HCT116 (cell line): ENCODE data around the gene UBE2D3. TPM values are rescaled to one million over a fixed set of nuclear protein-coding genes. Genes with fewer than 3 reads are reported as not detected.

Experiments
- ATAC-seq: fragments of 200-7000 bp; cut with Tn5 transposase; 2 replicates; pipeline ENCODE4 v1.9.1; 2020; ENCODE audit warnings: mild to moderate bottlenecking, moderate library complexity
- Bru-seq: library from RNA; stranded (reverse); fragments of 400-500 nt; gene quantifications from one replicate; lab custom pipeline; 2021; lab: Mats Ljungman, UMichigan
- BruChase-seq, 2 experiments: library from RNA; stranded (reverse); fragments of 400-500 nt; gene quantifications; one replicate each; lab custom pipeline; 2021; lab: Mats Ljungman, UMichigan
- BruUV-seq: library from RNA; stranded (reverse); fragments of 400-500 nt; replicated peaks from 2 replicates; lab custom pipeline; 2021; lab: Mats Ljungman, UMichigan
- CTCF ChIA-PET: fragments of 300-600 bp; sonication (Branson Sonifier 250); formaldehyde crosslinking; loops from one replicate; lab custom pipeline; 2021; ENCODE audit warnings: antibody characterized with exemption; lab: Charles Lee
- POLR2A ChIA-PET: fragments of 300-600, 350-600 bp; sonication (Branson Sonifier 250); formaldehyde crosslinking; loops from one replicate; lab custom pipeline; 2021; ENCODE audit warnings: antibody characterized with exemption; lab: Charles Lee
- RAD21 ChIA-PET, 2 experiments: fragments of 300-600 bp; sonication (Branson Sonifier 250); formaldehyde crosslinking; loops; one replicate each; lab custom pipeline; 2023; ENCODE audit warnings: low total read pairs in 2 of 2; ENCODE audit not compliant: uncharacterized antibody in 2 of 2, unreplicated experiment in 2 of 2, low non-redundant PET in 1 of 2; lab: Charles Lee
- DNase-seq: peaks from one replicate; pipeline ENCODE4 v3.0.0-alpha.2; 2010; ENCODE audit warnings: low read depth, low spot score
- H2AFZ ChIP-seq: fragments of 200-600 bp; shearing (Covaris generic), sonication (generic); 2 replicates; pipeline ENCODE4 v1.6.1; 2017; ENCODE audit warnings: low read depth, mixed run types, mixed read lengths, antibody characterized with exemption, low read length; ENCODE audit not compliant: poor library complexity, severe bottlenecking
- H3K27ac ChIP-seq: 2 replicates; pipeline ENCODE4 v1.5.1; 2012; ENCODE audit warnings: low read depth, low read length
- H3K27me3 ChIP-seq: fragments of 200-600 bp; sonication (generic); 2 replicates; pipeline ENCODE4 v1.6.1; 2016; ENCODE audit warnings: mixed run types, low read length, mixed read lengths; ENCODE audit not compliant: insufficient read depth
- H3K36me3 ChIP-seq, 2 experiments: fragments of 200-500 bp in 1 of 2; fragments of 200-600 bp in 1 of 2; sonication (Bioruptor generic) in 1 of 2; sonication (generic) in 1 of 2; 2 replicates each; pipeline versions ENCODE4 v1.5.1 to v1.6.1; 2014 to 2016; ENCODE audit warnings: low read length in 2 of 2, inconsistent platforms in 1 of 2, mixed read lengths in 1 of 2, mixed run types in 1 of 2; ENCODE audit not compliant: insufficient read depth in 2 of 2, control insufficient read depth in 1 of 2
- H3K4me1 ChIP-seq, 2 experiments: fragments of 200-600 bp in 1 of 2; sonication (generic) in 1 of 2; 2 replicates each; pipeline versions ENCODE4 v1.5.1 to v1.6.1; 2012 to 2017; ENCODE audit warnings: low read length in 2 of 2, inconsistent platforms in 1 of 2, mild to moderate bottlenecking in 1 of 2, mixed read lengths in 1 of 2, mixed run types in 1 of 2, moderate library complexity in 1 of 2; ENCODE audit not compliant: insufficient read depth in 2 of 2, control insufficient read depth in 1 of 2
- H3K4me2 ChIP-seq: fragments of 200-600 bp; sonication (generic); 2 replicates; pipeline ENCODE4 v1.6.1; 2017; ENCODE audit warnings: mixed run types, low read length, mixed read lengths
- H3K4me3 ChIP-seq, 2 experiments: fragments of 200-600 bp in 1 of 2; sonication (generic) in 1 of 2; replicated peaks in 1 of 2; 2 replicates each; pipeline ENCODE4 v1.5.1; 2011 to 2016; ENCODE audit warnings: low read length in 2 of 2, control low read depth in 1 of 2, low read depth in 1 of 2, mild to moderate bottlenecking in 1 of 2, mixed read lengths in 1 of 2, mixed run types in 1 of 2
- H3K79me2 ChIP-seq: fragments of 200-600 bp; sonication (generic); 2 replicates; pipeline ENCODE4 v1.6.1; 2017; ENCODE audit warnings: mild to moderate bottlenecking, mixed run types, low read length, moderate library complexity, mixed read lengths; ENCODE audit not compliant: insufficient read depth
- H3K9ac ChIP-seq: fragments of 200-600 bp; sonication (generic); 2 replicates; pipeline ENCODE4 v1.6.1; 2016; ENCODE audit warnings: low read length, mixed read lengths
- H3K9me2 ChIP-seq: fragments of 200-600 bp; sonication (generic), shearing (Covaris generic); 2 replicates; pipeline ENCODE4 v1.6.1; 2017; ENCODE audit warnings: mixed run types, mild to moderate bottlenecking, moderate library complexity; ENCODE audit not compliant: insufficient read depth
- H3K9me3 ChIP-seq, 2 experiments: fragments of 200-500 bp in 1 of 2; fragments of 200-600 bp in 1 of 2; sonication (Bioruptor generic) in 1 of 2; sonication (generic) in 1 of 2; 2 replicates each; pipeline ENCODE4 v1.6.1; 2014 to 2017; ENCODE audit warnings: low read length in 2 of 2, mixed read lengths in 2 of 2, inconsistent platforms in 1 of 2, low read depth in 1 of 2, mild to moderate bottlenecking in 1 of 2, mixed run types in 1 of 2, moderate library complexity in 1 of 2; ENCODE audit not compliant: control insufficient read depth in 1 of 2, insufficient read depth in 1 of 2
- H4K20me1 ChIP-seq: fragments of 200-600 bp; sonication (generic), shearing (Covaris generic); 2 replicates; pipeline ENCODE4 v1.6.1; 2017; ENCODE audit warnings: mixed run types, mild to moderate bottlenecking, moderate library complexity; ENCODE audit not compliant: insufficient read depth
- ATF3 ChIP-seq: IDR thresholded peaks from 2 replicates; pipeline ENCODE4 v1.6.1; 2012
- CEBPB ChIP-seq: IDR thresholded peaks from 2 replicates; pipeline ENCODE4 v1.6.1; 2012; ENCODE audit warnings: low read depth
- EGR1 ChIP-seq: IDR thresholded peaks from 2 replicates; pipeline ENCODE4 v1.6.1; 2012; ENCODE audit warnings: low read depth
- POLR2A ChIP-seq: IDR thresholded peaks from 2 replicates; pipeline ENCODE4 v1.7.0; 2011; ENCODE audit warnings: borderline replicate concordance; ENCODE audit not compliant: insufficient read depth, insufficient read length; ENCODE audit errors: extremely low read depth
- RAD21 ChIP-seq: IDR thresholded peaks from 2 replicates; pipeline ENCODE4 v1.6.1; 2012; ENCODE audit warnings: low read depth, mild to moderate bottlenecking
- SIN3A ChIP-seq: IDR thresholded peaks from 2 replicates; pipeline ENCODE4 v1.6.1; 2012; ENCODE audit warnings: low read depth
- YY1 ChIP-seq: IDR thresholded peaks from 2 replicates; pipeline ENCODE4 v1.6.1; 2011; ENCODE audit warnings: low read length, low read depth, moderate library complexity, mild to moderate bottlenecking; ENCODE audit not compliant: insufficient replicate concordance; ENCODE audit errors: extremely low read depth
- ZFX ChIP-seq: fragments of 450-650 bp; IDR thresholded peaks from 2 replicates; pipeline ENCODE4 v1.6.1; 2017
- intact Hi-C: fragments of 100-400 bp; cut with micrococcal nuclease; formaldehyde crosslinking; loops from 2 replicates; pipeline ENCODE4 v1.10.0; 2022
- long read RNA-seq: library from polyadenylated mRNA; unstranded; transcript quantifications from one replicate; pipeline ENCODE4 v2.0.0, GENCODE V29; 2021; ENCODE audit not compliant: unreplicated experiment
- polyA plus RNA-seq: library from polyadenylated mRNA; unstranded; fragments of >200 nt; gene quantifications from 2 replicates; pipeline ENCODE4 v1.2.1, GENCODE V29; 2012; ENCODE audit warnings: missing spikeins
- total RNA-seq: library from RNA; stranded (reverse); gene quantifications from one replicate; pipeline ENCODE4 v1.2.1, GENCODE V29; 2021; ENCODE audit not compliant: unreplicated experiment

The UBE2D3 gene
- total RNA-seq (302 TPM), Bru-seq, nascent RNA (percentile 97 among the genes with signal in this experiment), BruChase-seq, experiment 1, labeled RNA remaining after a 6-hour chase (percentile 94 among the genes with signal in this experiment), BruChase-seq, experiment 2, labeled RNA remaining after a 2-hour chase (percentile 94 among the genes with signal in this experiment)
- polyA plus RNA-seq: 216 and 273 TPM in 2 replicates
- long read RNA-seq, full-length matches to known transcripts: 292 of 457 reads
- long read RNA-seq, partial matches to known transcripts: 122 of 457 reads
- long read RNA-seq, other reads (novel, unspliced or antisense): 43 of 457 reads

- Histone ChIP-seq H3K36me3 (peaks cover 8 to 24% of the 10 kb centered on the region in 2 experiments; a peak in 2 of 4 replicates), H4K20me1 (peaks cover 25% of the 10 kb centered on the region; the same call in 1 of the 2 replicates), H3K9ac (peak within 1 kb of the TSS; percentile 93)
- peak; percentile 92 for DNase-seq
- CTCF ChIA-PET: interaction anchor here (1.7 kb wide), 1 partner anchor 206 kb away, joined by 7 read pairs; no protein-coding TSS in a partner anchor
- POLR2A ChIA-PET: interaction anchor here (0.9 to 3.5 kb wide), 11 partner anchors 9 to 268 kb away, joined by 3 to 49 read pairs (median 5); partner anchors contain the start of gene CISD2
- TF ChIP-seq YY1 (peak; percentile 92), CEBPB (no peak), RAD21 (no peak), SIN3A (no peak), ZFX (peak; percentile 88), POLR2A (peak; percentile 67), EGR1 (no peak), ATF3 (no peak)
- TF ChIP-seq, all 23 proteins: peak for 3
- intact Hi-C loops: loop anchor here (5.0 to 10.0 kb wide), 3 partner anchors 180 to 380 kb away; partner anchors contain the start of gene BDH2
- Histone ChIP-seq H3K4me2 (peak within 1 kb of the TSS; percentile 75), H3K79me2 (peaks cover 80% of the 10 kb centered on the region), H3K9me2 (no peaks in the 10 kb centered on the region), H2AFZ (no peak within 1 kb of the TSS), H3K4me1 (peaks cover 9 to 27% of the 10 kb centered on the region in 2 experiments), H3K9me3 (no peaks in the 10 kb centered on the region), H3K27ac (peak within 1 kb of the TSS; percentile 90), H3K4me3 (peak within 1 kb of the TSS; percentile 76 to 83), H3K27me3 (no peaks in the 10 kb centered on the region)
- peak; percentile 58 for ATAC-seq
- BruUV-seq: no TSS peak
- RAD21 ChIA-PET: interaction anchor here (0.5 to 1.5 kb wide), 5 partner anchors 41 to 273 kb away, joined by 3 to 5 read pairs (median 3); partner anchors contain the start of gene CISD2 (in 1 of the 2)
Measured at GRCh38 chr4:102826890-102827673, at the start of gene UBE2D3. TSS of gene UBE2D3 (minus strand) at chr4:102827551. CDS start at chr4:102826508, 1,043 bp downstream.
